22Rv1 (cell line): Measurements from ENCODE around the gene RALGPS1.

Experiments
- ZFX ChIP-seq: fragments of 450-650 bp; IDR thresholded peaks from 2 replicates; pipeline ENCODE4 v1.6.1; 2017; ENCODE audit warnings: antibody characterized with exemption, borderline replicate concordance
- TF ChIP-seq, protein P1 (sequence below): fragments of 450-650 bp; IDR thresholded peaks from 2 replicates; pipeline ENCODE4 v1.5.1; 2017; ENCODE audit warnings: mild to moderate bottlenecking

DNA sequence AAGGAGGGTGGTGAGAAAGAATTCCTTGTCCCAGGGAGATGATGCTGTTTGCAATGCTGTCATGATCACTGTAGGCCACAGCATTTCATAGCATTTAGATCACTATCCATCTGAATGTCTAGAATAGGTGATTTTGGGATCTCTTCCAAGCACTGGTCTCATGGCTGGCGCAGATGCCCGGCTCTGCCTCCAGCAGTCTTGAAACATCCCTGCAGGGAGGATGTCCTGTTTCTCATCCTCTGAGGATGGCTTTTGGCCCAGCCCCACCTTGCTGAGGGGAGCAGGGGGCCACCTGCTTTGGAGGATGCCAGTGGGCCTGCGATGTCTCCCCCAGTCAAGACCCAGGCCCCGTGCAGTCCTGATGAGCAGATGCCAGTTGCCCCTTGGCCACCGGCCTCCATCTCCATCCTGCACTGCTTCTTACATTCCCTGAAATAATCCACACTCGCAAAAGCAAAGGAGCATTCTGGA lies 286.5 kb downstream of the RALGPS1 start:
- TF ChIP-seq, protein P1, sequence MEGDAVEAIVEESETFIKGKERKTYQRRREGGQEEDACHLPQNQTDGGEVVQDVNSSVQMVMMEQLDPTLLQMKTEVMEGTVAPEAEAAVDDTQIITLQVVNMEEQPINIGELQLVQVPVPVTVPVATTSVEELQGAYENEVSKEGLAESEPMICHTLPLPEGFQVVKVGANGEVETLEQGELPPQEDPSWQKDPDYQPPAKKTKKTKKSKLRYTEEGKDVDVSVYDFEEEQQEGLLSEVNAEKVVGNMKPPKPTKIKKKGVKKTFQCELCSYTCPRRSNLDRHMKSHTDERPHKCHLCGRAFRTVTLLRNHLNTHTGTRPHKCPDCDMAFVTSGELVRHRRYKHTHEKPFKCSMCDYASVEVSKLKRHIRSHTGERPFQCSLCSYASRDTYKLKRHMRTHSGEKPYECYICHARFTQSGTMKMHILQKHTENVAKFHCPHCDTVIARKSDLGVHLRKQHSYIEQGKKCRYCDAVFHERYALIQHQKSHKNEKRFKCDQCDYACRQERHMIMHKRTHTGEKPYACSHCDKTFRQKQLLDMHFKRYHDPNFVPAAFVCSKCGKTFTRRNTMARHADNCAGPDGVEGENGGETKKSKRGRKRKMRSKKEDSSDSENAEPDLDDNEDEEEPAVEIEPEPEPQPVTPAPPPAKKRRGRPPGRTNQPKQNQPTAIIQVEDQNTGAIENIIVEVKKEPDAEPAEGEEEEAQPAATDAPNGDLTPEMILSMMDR = no peak
- TF ChIP-seq ZFX = no peak
